Muscle layer of colon (tissue), 2 donors: ENCODE measurements around the gene RCVRN.

Source experiments
- H3K27ac ChIP-seq: one replicate; pipeline ENCODE4 v1.7.0; 2013; ENCODE audit warnings: low read depth, mild to moderate bottlenecking, low read length, moderate library complexity
- H3K27me3 ChIP-seq, 2 donors: one replicate each; pipeline ENCODE4 v1.7.0; 2013; ENCODE audit warnings: low read length in 2 of 2, mild to moderate bottlenecking in 2 of 2; ENCODE audit not compliant: insufficient read depth in 2 of 2, control insufficient read depth in 1 of 2
- H3K36me3 ChIP-seq: one replicate; pipeline ENCODE4 v1.7.0; 2013; ENCODE audit warnings: mild to moderate bottlenecking, low read length; ENCODE audit not compliant: insufficient read depth
- H3K4me1 ChIP-seq: one replicate; pipeline ENCODE4 v1.7.0; 2013; ENCODE audit warnings: mild to moderate bottlenecking, low read length; ENCODE audit not compliant: insufficient read depth
- H3K4me3 ChIP-seq, 2 donors: one replicate each; pipeline ENCODE4 v1.7.0; 2013; ENCODE audit warnings: low read length in 2 of 2, low read depth in 1 of 2, mild to moderate bottlenecking in 1 of 2, moderate library complexity in 1 of 2
- H3K9ac ChIP-seq: one replicate; pipeline ENCODE4 v1.7.0; 2013; ENCODE audit warnings: low read length
- H3K9me3 ChIP-seq: one replicate; pipeline ENCODE4 v1.7.0; 2013; ENCODE audit warnings: mild to moderate bottlenecking, low read length
- donor health status: abdominal sarcoma.
- donor health status: Adenocarcinoma of cecum.

The RCVRN gene

DNA sequence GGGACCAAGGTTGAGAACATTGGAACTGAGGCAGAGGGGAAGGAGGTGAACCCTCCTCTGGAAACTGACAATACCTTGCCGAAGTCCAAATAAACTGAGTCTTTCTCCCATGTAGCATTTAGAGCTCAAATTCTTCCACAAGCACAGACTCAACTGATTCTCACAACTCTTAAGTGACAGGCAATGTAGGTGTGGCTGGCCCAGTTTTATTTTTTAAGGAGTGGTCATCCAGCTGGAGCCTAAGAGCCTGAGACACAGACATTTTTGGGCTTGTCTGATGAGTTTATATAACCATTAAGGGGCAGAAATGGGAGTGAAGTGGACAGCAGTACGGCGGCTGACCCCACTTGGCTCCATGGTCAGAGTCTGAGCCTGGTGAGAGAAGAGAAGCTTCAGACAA, 10.8 kb downstream of the RCVRN start:
- no peak overlapping the region for H3K27ac ChIP-seq
- no peaks in the 10 kb centered on the region for H3K27me3 ChIP-seq
- no peaks in the 10 kb centered on the region for H3K36me3 ChIP-seq
- H3K4me3 ChIP-seq, result no peak overlapping the region
- H3K9me3 ChIP-seq, result no peaks in the 10 kb centered on the region
- no peaks in the 10 kb centered on the region for H3K4me1 ChIP-seq
- no peak overlapping the region for H3K9ac ChIP-seq

GRCh38 chr17:9893411-9894012, 11.6 kb downstream of the RCVRN start:
- no peaks in the 10 kb centered on the region for H3K27me3 ChIP-seq
- H3K4me3 ChIP-seq, result no peak overlapping the region
- no peak overlapping the region for H3K27ac ChIP-seq
- H3K36me3 ChIP-seq, result no peaks in the 10 kb centered on the region
- H3K4me1 ChIP-seq, result no peaks in the 10 kb centered on the region
- no peak overlapping the region for H3K9ac ChIP-seq
- H3K9me3 ChIP-seq, result no peaks in the 10 kb centered on the region

DNA sequence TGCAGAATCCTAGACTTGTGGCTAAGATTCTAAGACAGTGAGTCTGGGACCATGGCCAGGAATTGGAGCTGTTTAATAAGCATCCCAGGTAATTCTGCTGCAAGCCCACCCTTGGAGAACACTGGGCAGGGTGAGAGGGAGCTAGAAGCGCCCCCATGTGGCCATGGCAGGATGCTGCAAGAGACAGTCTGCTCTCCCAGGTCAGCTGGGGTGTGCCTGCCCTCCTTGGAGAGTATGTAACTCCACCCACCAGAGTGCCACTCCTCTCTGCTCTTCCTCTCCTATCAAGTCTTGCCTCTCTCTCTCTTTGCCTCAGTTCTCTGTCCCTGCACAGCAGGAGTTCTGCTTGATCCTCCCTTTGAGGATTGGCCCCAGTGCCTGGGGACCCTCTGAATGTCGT, 14.9 kb downstream of the RCVRN start:
- Histone ChIP-seq H3K27me3 (no peaks in the 10 kb centered on the region), H3K4me1 (no peaks in the 10 kb centered on the region), H3K4me3 (no peak overlapping the region), H3K9me3 (no peaks in the 10 kb centered on the region), H3K9ac (no peak overlapping the region), H3K36me3 (no peaks in the 10 kb centered on the region), H3K27ac (no peak overlapping the region)

- Histone ChIP-seq H3K27me3 (no peaks in the 10 kb centered on the region), H3K9me3 (no peaks in the 10 kb centered on the region), H3K27ac (no peak overlapping the region), H3K4me3 (no peak overlapping the region), H3K9ac (no peak overlapping the region), H3K4me1 (no peaks in the 10 kb centered on the region), H3K36me3 (no peaks in the 10 kb centered on the region)
Measured at GRCh38 chr17:9887508-9887907, 17.6 kb downstream of the RCVRN start.

DNA sequence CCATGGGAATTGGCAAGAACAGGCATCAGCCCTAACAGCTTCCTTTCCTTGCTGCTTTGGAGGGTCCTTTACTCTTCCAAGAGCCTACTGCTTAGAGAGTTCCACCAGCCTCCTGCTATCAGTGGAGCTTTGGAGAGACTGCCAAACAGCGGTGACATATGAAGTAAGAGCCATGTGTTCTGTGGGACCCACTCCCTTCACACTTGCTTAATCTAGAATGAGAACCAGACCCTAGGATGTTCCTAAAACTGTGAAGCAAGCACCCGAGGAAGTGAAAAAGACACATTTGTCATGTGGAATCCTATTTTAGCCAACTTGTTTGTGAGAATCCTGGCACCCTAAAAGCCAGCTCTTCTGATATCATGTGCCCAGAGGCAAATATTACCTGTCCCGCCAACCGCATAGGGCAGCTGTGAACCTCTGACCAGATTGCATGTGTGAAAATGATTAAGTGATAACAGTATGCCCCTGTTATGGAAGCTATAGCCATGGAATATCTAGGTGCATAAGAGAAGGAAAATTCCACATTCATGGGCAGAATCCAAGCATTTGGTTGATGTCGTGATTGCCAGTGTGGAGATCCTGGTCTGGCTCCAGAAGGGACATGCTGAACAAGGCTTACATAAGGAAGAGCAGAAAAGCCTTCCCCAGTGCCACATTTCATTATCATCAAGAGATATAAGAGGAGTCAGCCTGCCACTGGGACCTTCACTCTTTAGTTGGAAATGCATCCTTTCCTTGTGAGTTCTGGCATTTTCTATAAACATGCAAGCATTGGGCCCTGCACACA, 18.7 kb downstream of the RCVRN start:
- H3K36me3 ChIP-seq, result no peaks in the 10 kb centered on the region

DNA sequence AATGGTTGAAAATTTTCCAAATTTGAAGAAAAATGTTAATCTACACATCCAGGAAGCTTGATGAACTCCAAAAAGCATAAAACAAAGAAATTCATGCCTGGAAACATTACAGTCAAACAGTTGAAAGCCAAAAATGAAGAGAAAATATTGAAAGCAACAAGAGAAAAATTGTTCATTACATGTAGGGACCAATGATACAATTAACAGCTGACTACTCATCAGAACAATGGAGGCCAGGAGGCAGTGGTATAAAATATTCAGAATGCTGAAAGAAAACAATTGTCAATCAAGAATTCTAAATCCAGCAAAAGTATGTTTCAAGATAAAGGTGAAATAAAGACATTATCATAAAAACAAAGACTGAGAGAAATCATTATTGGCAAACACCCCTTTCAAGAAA, 21.6 kb downstream of the RCVRN start:
- H3K27ac ChIP-seq, result no peak overlapping the region
- no peaks in the 10 kb centered on the region for H3K36me3 ChIP-seq
- H3K9ac ChIP-seq, result no peak overlapping the region
- H3K27me3 ChIP-seq, result no peaks in the 10 kb centered on the region
- H3K9me3 ChIP-seq, result no peaks in the 10 kb centered on the region
- H3K4me3 ChIP-seq, result no peak overlapping the region
- no peaks in the 10 kb centered on the region for H3K4me1 ChIP-seq

More for the DNA sequence above, 18.7 kb downstream of the RCVRN start:
- H3K9ac ChIP-seq, result no peak overlapping the region
- no peak overlapping the region for H3K27ac ChIP-seq
- H3K9me3 ChIP-seq, result no peaks in the 10 kb centered on the region
- H3K4me3 ChIP-seq, result no peak overlapping the region
- H3K27me3 ChIP-seq, result no peaks in the 10 kb centered on the region
- H3K4me1 ChIP-seq, result no peaks in the 10 kb centered on the region

- peaks cover 2% of the 10 kb centered on the region for H3K4me1 ChIP-seq
- H3K36me3 ChIP-seq, result no peaks in the 10 kb centered on the region
- no peaks in the 10 kb centered on the region for H3K27me3 ChIP-seq
Measured at GRCh38 chr17:9880582-9880999, 24.5 kb downstream of the RCVRN start.

DNA sequence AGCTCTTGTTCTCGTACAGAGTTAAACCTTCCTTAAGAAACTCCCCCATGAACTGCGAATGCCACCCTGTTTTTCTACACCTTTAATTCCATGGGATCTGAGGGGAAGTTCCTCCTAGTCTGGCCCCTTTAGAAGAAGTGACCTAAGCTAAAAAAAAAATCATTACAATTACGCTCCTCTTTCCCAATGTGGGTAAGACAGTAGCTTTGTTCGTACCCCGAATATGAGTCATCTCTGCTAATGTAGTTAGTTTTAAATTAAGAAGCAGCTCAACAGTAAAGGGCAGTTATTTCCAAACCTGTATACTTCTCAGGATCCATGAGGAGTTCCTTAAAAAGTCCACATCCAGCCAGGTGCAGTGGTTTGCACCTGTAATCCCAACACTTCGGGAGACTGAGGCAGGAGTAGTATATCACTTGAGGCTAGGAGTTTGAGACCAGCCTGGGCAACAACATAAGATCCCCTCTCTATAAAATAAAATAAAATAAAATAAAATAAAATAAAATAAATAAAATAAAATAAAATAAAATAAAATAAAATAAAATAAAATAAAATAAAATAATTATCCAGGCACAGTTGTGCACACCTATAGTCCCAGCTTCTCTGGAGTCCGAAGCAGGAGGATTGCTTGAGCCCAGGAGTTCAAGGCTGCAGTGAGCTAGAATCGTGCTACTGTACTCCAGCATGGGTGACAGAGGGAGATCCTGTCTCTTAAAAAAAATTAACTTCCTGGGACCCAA, 26.1 kb downstream of the RCVRN start:
- Histone ChIP-seq H3K4me1 (peaks cover 10% of the 10 kb centered on the region), H3K27ac (no peak overlapping the region), H3K9me3 (no peaks in the 10 kb centered on the region), H3K36me3 (no peaks in the 10 kb centered on the region), H3K4me3 (no peak overlapping the region), H3K27me3 (no peaks in the 10 kb centered on the region), H3K9ac (no peak overlapping the region)

More at GRCh38 chr17:9880582-9880999, 24.5 kb downstream of the RCVRN start:
- H3K4me3 ChIP-seq, result no peak overlapping the region
- H3K9ac ChIP-seq, result no peak overlapping the region
- no peaks in the 10 kb centered on the region for H3K9me3 ChIP-seq
- H3K27ac ChIP-seq, result no peak overlapping the region

- Histone ChIP-seq H3K27ac (no peak overlapping the region), H3K36me3 (no peaks in the 10 kb centered on the region), H3K9ac (no peak overlapping the region), H3K4me1 (peaks cover 10% of the 10 kb centered on the region), H3K27me3 (no peaks in the 10 kb centered on the region), H3K9me3 (no peaks in the 10 kb centered on the region), H3K4me3 (no peak overlapping the region)
Measured at GRCh38 chr17:9878356-9878755, 26.7 kb downstream of the RCVRN start.

- H3K4me1 ChIP-seq, result peaks cover 10% of the 10 kb centered on the region
- no peak overlapping the region for H3K4me3 ChIP-seq
- H3K36me3 ChIP-seq, result no peaks in the 10 kb centered on the region
- H3K9me3 ChIP-seq, result no peaks in the 10 kb centered on the region
- no peak overlapping the region for H3K27ac ChIP-seq
- no peaks in the 10 kb centered on the region for H3K27me3 ChIP-seq
- no peak overlapping the region for H3K9ac ChIP-seq
Measured at GRCh38 chr17:9875441-9875840, 29.6 kb downstream of the RCVRN start.

DNA sequence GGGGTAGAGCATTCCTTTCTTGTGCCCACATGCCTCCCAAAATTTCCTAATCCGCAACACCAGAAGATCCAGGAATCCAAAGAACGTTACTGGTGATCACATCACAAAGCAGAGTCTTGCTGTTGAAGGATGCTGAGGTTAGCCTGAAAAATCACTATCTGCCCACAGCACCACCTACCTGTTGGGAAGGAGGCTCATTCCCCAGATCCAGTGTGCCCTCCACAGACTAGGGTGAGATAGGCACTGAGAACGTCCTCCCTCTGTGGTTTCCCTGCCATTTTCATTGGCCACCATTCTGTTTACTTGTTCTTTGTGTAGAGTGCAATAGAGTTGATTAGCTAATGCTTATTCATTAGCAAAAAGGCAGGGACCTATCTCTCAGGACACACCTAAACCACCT, 30.3 kb downstream of the RCVRN start:
- H3K27me3 ChIP-seq, result no peaks in the 10 kb centered on the region
- no peaks in the 10 kb centered on the region for H3K9me3 ChIP-seq
- no peak overlapping the region for H3K4me3 ChIP-seq
- H3K4me1 ChIP-seq, result peaks cover 10% of the 10 kb centered on the region
- H3K9ac ChIP-seq, result no peak overlapping the region
- no peak overlapping the region for H3K27ac ChIP-seq
- no peaks in the 10 kb centered on the region for H3K36me3 ChIP-seq
